Measurements from ENCODE around the gene COL4A2. TPM values are rescaled to one million over a fixed set of nuclear protein-coding genes. Genes with fewer than 3 reads are reported as not detected.

COL4A2 gene
- polyA plus RNA-seq, 10 donors: 403 to 674 (median 464) TPM

GRCh38 chr13:110336681-110337080 lies 29.6 kb downstream of the COL4A2 start:
- no peak for DNase-seq

- DNase-seq: peak in 1 of 3 donors; percentile 67
Observed at GRCh38 chr13:110337247-110337646, 30.2 kb downstream of the COL4A2 start.

DNA sequence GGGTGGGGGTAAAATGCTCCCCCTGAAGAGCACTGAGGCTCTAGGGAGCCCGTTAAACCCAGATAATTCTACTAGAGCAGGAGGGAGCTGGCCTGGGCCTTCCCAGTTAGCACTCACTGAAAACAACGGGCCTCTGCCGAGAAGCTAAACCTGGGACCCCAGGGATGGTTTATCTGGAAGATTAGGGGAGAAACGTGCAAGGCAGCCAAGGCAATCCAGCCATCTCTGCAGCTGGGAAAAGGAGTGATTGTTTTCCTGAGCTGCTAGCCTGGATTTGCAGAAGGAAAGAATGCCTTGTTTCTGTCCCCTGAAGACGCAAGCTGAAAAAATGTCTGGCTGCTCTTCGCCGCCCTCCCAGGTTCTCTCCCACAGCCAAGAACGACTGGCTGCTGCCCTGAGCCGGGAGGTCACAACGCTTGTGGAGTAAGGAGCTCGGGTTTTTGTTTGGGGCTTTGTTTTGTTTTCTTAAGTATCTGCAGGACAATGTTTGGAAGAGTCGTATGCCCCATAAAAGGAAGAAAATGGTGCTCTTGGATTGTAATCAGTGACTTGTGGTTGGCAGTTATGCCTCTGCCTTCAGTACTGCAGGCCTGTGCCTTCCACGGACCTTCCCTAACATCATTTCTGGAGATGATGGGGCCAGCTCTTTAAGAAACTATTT lies 31.5 kb downstream of the COL4A2 start:
- DNase-seq: peak; percentile 79 to 96 (median 89)

DNA sequence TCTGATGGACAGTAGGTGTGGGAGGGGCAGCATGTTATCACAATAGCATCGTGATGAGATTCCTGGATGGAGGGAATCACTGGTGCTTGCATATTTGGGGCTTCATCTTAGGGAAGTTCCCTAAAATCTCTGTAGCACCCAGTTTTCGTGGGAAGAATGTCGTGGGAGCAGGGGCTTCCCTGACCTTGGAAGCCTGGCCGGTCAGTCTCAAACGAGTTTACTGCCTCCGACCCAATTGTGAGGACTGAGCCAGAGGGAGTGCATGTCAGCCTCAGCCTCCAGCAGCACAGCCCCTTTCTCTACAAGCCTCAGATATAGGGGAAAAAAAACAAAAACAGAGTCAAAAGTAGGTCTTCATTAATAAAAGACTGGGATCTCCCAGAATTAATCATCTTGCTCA lies 32.2 kb downstream of the COL4A2 start:
- no peak for DNase-seq

GRCh38 chr13:110339975-110340550 lies 33.0 kb downstream of the COL4A2 start:
- DNase-seq: no peak

GRCh38 chr13:110340812-110341444 lies 33.8 kb downstream of the COL4A2 start:
- DNase-seq: peak in 1 of 3 donors; percentile 76

GRCh38 chr13:110341445-110342244 lies 34.6 kb downstream of the COL4A2 start:
- DNase-seq: no peak

DNA sequence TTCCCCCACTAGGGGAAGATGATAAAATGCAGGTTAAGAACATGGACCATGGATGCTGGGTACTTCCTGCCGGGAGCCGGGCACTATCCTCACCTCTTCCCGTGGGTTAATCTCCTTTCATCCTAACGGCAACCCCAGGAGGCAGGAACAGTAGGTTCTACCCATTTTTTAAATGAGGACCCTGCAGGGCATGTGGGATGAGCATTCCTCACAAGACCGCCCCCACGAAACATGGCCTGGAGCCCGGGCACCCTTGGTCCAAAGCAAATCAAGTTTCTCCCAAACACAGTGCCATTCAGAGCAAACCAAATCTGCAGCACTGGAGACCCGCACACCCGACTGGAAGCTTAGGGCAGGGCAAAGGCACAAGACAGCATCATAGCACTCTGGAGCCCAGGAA lies 35.4 kb downstream of the COL4A2 start:
- DNase-seq: no peak

DNA sequence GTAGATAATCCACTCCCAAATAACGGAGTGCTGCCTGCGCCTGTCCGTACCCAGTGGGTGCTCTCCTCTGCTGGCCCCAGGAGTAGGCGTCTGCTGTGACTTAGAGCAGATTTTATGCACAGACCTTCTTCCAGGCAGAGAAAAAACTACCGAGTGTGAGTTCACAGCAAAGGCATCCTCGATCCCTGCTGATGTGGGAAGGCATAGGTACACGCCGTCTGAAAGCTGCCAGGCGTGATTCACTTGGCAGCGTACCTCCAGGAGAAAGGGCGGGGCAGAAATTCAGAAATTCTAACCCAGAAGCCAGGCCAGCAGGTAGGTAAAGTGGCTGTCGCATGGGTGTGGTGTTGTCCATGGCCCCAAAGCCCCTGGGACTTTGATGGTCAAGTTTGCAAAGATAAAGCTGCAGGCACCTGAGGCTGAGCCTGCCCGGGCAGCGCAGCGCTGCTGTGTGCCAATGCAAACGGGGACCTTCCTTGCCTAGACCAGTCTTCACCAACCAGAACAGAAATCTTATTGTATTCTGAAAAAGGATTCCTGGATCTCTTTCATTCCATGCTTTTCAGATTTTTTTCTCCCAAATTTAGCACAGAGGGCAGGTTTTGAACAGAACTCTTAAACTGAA lies 36.3 kb downstream of the COL4A2 start:
- DNase-seq: no peak

- no peak for DNase-seq
Observed at GRCh38 chr13:110344320-110344719, 37.2 kb downstream of the COL4A2 start.

DNA sequence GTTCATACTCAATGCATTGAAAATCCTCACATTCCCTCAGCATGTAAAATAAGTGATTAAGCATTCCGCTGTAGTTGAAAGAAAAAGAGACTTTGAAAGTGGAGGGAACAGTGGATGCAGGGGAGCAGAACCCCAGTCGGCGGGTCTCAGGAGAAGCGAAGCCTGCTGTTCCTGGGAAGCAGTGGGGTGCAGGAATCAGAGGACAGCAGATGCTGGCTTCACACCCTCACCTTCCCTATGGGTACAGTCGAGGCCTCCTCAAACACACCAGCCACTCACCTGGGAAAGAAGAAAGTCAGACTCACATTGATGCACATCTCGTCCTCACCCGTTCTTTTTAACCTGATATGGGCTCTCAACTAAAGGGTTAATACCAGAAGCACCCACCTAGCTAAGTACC lies 38.2 kb downstream of the COL4A2 start:
- no peak for DNase-seq

DNA sequence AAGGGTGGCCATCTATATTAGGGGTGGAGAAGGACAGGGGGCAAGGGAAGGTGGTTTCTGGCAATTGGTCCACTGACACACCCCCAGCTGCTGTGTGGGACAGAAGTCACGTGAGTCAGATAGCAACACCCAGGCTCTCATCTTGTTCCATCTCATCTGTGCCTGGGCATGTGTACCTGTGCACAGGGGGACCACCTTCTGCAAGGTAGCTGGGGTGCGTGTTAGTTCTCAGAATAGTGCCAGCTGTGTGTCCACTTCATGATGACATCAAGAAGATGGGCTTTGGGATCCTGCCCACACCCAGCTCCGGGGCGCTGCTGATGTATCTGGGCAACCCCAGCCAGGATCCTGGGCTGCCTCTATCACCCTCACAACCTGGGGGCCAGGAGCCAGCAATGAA lies 38.6 kb downstream of the COL4A2 start:
- DNase-seq: no peak

- DNase-seq: no peak
Observed at GRCh38 chr13:110346661-110347067, 39.6 kb downstream of the COL4A2 start.

DNA sequence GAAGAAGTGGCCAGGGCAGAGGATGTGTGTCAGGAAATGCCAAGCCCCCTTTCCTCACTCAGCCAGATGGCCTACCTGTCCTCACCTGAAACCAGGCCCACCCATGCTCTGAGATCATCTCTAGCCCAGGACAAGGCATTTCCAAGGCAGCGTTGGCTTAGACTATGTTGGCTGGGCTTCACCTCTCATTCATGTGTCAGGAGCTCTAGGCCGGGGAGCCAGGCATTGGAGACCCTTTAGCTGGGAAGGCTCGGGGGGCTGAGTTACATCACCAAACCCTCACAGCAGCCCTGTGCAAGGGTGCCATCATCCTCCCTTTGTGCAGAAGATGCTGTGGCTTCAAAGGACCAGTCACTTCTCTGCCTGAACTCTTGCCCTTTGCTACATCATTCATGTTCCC lies 40.0 kb downstream of the COL4A2 start:
- no peak for DNase-seq

GRCh38 chr13:110347535-110348308 lies 40.6 kb downstream of the COL4A2 start:
- peak in 1 of 3 donors; percentile 78 for DNase-seq

- DNase-seq: peak in 2 of 3 donors; percentile 29 to 63
Observed at GRCh38 chr13:110348309-110349105, 41.4 kb downstream of the COL4A2 start.

- DNase-seq: peak in 2 of 3 donors; percentile 60 to 66
Observed at GRCh38 chr13:110349239-110349638, 42.2 kb downstream of the COL4A2 start.

DNA sequence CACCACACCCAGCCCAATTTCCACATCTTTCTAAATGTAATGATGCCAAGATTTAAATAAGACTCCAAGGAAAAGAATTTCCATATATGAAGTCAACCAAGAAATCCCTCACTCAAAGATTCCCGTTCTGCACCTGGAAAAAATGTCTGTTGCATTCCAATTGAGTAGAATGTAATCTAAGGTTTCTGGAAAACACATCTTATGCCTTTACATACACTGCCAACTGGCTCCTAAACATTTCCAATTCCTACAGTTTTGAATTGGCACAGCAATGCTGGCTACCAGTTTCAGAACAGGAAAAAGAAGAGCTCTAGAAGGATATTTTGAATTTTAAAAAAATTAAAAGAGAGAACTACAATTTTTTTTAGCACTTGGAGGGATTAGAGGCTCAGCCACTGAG lies 43.0 kb downstream of the COL4A2 start:
- DNase-seq: peak in 1 of 3 donors; percentile 61

DNA sequence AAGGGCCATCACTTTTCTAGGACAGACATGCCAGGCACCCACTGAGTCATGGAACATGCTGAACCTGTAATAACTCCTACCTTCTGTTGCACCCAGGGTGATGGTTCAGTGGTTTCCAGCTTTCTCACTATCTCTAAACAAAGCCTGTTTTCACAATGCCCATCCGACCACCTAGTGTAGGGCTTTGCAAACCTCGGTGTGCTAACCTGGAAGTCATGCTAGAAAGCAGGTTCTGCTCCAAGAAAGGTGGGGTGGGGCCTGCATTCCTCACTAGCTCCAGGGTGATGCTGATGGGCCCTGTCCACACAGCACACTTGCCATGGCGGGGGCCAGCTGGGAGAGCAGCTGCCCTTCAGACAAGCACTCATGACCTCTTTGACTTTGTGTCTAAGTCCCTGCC lies 43.4 kb downstream of the COL4A2 start:
- no peak for DNase-seq

Data from muscle of back (tissue), 11 donors.